GM12878 (cell line): ENCODE results near the gene TTC39C. TPM values are rescaled to one million over a fixed set of nuclear protein-coding genes. Genes with fewer than 3 reads are reported as not detected.

Experiments used
- ATF7 ChIP-seq: fragments of 450-650 bp; IDR thresholded peaks from 2 replicates; pipeline ENCODE4 v1.6.1; 2016; ENCODE audit warnings: low read depth, mild to moderate bottlenecking
- CREM ChIP-seq: IDR thresholded peaks from 2 replicates; pipeline ENCODE4 v1.6.1; 2014; ENCODE audit warnings: antibody characterized with exemption, low read depth
- EED ChIP-seq: sonication (generic); IDR thresholded peaks from 2 replicates; pipeline ENCODE4 v1.6.1; 2016; ENCODE audit warnings: antibody characterized with exemption, low read depth
- EZH2 ChIP-seq: IDR thresholded peaks from 2 replicates; pipeline ENCODE4 v1.6.1; 2012; ENCODE audit warnings: low read depth, mild to moderate bottlenecking, control low read depth, inconsistent platforms, low read length, borderline replicate concordance; ENCODE audit not compliant: control insufficient read depth
- HDAC6 ChIP-seq: fragments of 200-600 bp; sonication (generic); IDR thresholded peaks from one replicate; pipeline ENCODE4 v1.8.0; 2017; ENCODE audit warnings: antibody characterized with exemption; ENCODE audit not compliant: unreplicated experiment
- MEF2A ChIP-seq: IDR thresholded peaks from 2 replicates; pipeline ENCODE4 v1.6.1; 2011; ENCODE audit warnings: low read depth, mild to moderate bottlenecking, low read length, moderate library complexity; ENCODE audit not compliant: insufficient read depth
- NFXL1 ChIP-seq: fragments of 450-650 bp; IDR thresholded peaks from 2 replicates; pipeline ENCODE4 v1.6.1; 2017; ENCODE audit warnings: antibody characterized with exemption, mild to moderate bottlenecking, borderline replicate concordance
- NR2C1 ChIP-seq: fragments of 450-650 bp; IDR thresholded peaks from 2 replicates; pipeline ENCODE4 v1.6.1; 2017; ENCODE audit warnings: antibody characterized with exemption, mild to moderate bottlenecking, moderate library complexity
- NR2F1 ChIP-seq: fragments of 450-650 bp; conservative IDR thresholded peaks from 2 replicates; pipeline ENCODE4 v1.6.1; 2017; ENCODE audit warnings: mild to moderate bottlenecking
- SIN3A ChIP-seq: IDR thresholded peaks from 2 replicates; pipeline ENCODE4 v1.6.1; 2012; ENCODE audit warnings: low read depth, low read length, improper control_type of control experiment
- SIX5 ChIP-seq: IDR thresholded peaks from 2 replicates; pipeline ENCODE4 v1.6.1; 2011; ENCODE audit warnings: mild to moderate bottlenecking, low read depth, low read length, moderate library complexity; ENCODE audit not compliant: severe bottlenecking
- SMARCA5 ChIP-seq: fragments of 450-650 bp; IDR thresholded peaks from 2 replicates; pipeline ENCODE4 v1.6.1; 2017; ENCODE audit warnings: mild to moderate bottlenecking
- SUPT20H ChIP-seq: IDR thresholded peaks from 2 replicates; pipeline ENCODE4 v1.6.1; 2011; ENCODE audit warnings: low read depth, mild to moderate bottlenecking, low read length, moderate library complexity, borderline replicate concordance; ENCODE audit not compliant: control insufficient read depth
- TAF1 ChIP-seq: IDR thresholded peaks from 2 replicates; pipeline ENCODE4 v1.6.1; 2011; ENCODE audit warnings: mild to moderate bottlenecking, low read depth, low read length, borderline replicate concordance
- TCF12 ChIP-seq: IDR thresholded peaks from 2 replicates; pipeline ENCODE4 v1.6.1; 2011; ENCODE audit warnings: low read depth, mild to moderate bottlenecking, low read length
- USF1 ChIP-seq: IDR thresholded peaks from 2 replicates; pipeline ENCODE4 v1.6.1; 2011; ENCODE audit warnings: borderline replicate concordance, low read depth, mild to moderate bottlenecking, moderate library complexity, mixed read lengths, low read length; ENCODE audit not compliant: insufficient read depth; ENCODE audit errors: extremely low read length
- YY1 ChIP-seq: IDR thresholded peaks from 2 replicates; pipeline ENCODE4 v1.6.1; 2011; ENCODE audit warnings: low read depth, mild to moderate bottlenecking, low read length
- ZNF217 ChIP-seq: fragments of 450-650 bp; IDR thresholded peaks from 2 replicates; pipeline ENCODE4 v1.6.1; 2017; ENCODE audit warnings: antibody characterized with exemption, mild to moderate bottlenecking
- polyA plus RNA-seq, 11 experiments: library from polyadenylated mRNA; depleted of rRNA in 4 of 11; unstranded in 6 of 11; stranded (reverse) in 5 of 11; fragments of >200 nt; fragmentation: Nextera tagmentation in 4 of 11; fragmentation: Illumina TruSeq in 1 of 11; extraction: Ambion mirVana in 4 of 11; extraction: Trizol in 1 of 11; gene quantifications; 1 replicate in 1 of 11; 2 replicates in 10 of 11; pipeline versions ENCODE4 v1.2.1 to v1.2.3, GENCODE V29; 2011 to 2016; ENCODE audit warnings: inconsistent platforms in 2 of 11, missing spikeins in 2 of 11, low read depth in 1 of 11
- total RNA-seq, 4 experiments: library from RNA; depleted of rRNA in 3 of 4; stranded (reverse); fragments of >200 nt in 3 of 4; fragmentation: Illumina TruSeq in 1 of 4; extraction: Trizol in 1 of 4; gene quantifications; 2 replicates each; pipeline versions ENCODE4 v1.2.1 to v1.2.3, GENCODE V29; 2013 to 2021
- TF ChIP-seq, protein P1 (sequence below): fragments of 450-650 bp; IDR thresholded peaks from 2 replicates; pipeline ENCODE4 v1.6.1; 2017; ENCODE audit warnings: mild to moderate bottlenecking
- TF ChIP-seq, protein P2 (sequence below): fragments of 450-650 bp; formaldehyde crosslinking; IDR thresholded peaks from 2 replicates; pipeline ENCODE4 v1.4.0; 2020; ENCODE audit warnings: mild to moderate bottlenecking, moderate library complexity
- TF ChIP-seq, protein P3 (sequence below): fragments of 450-650 bp; IDR thresholded peaks from 2 replicates; pipeline ENCODE4 v1.6.1; 2014; ENCODE audit warnings: mild to moderate bottlenecking

TTC39C gene
- total and polyA plus RNA-seq, 10 of the 15 experiments (the other 5 are each of a cell fraction or from before 2014, with no cell fraction given) = 21.1 to 91.0 (median 64.8) TPM

DNA sequence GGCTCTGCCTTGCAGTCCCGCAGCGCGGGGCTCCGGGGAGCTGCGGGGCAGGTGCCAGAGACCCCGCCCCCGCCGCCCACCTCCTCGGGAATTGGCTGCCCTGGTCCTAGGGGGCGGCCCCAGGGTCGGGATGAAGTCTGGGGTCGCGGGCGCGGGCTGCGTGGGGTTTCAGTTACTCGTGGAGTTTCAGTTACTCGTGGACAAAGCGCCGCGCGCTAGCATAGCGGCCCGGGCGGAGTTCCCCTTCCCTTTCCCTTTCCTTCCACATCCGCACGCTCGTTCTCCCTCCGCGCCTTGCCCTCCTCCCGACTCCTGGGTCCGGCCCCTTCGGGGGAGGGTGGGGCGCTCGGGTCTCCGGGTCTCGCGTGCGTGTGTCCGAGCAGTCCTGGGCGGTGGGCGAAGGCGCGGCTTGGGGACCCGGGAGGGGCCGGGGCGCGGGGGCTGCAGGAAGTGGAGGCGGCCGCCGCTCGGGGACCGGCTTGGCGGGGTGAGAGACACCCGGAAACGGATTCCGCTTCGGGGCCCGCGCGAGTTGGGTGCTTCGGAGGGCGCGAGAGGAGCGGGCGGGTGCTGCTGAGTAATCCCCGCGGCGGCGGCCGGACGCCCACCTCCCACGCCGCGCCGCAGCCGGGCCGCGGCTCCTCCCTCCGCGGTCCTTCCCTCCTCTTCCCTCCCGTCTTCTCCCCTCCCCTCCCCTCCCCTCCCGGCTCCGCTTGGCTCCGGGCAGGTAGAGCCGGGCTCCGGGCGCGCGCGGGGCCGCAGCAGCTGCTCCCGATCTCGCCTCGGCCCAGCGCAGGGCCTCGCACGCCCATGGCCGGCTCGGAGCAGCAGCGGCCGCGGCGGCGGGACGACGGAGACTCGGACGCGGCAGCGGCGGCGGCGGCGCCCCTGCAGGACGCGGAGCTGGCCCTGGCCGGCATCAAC lies at the start of gene TTC39C (continued):
- TF ChIP-seq TCF12 (0 out of 2 replicates have a peak, but pooled peaks have one; percentile 22), CREM (peak; percentile 12), ZNF217 (peak; percentile 61; the same call in 1 of the 2 replicates), SMARCA5 (peak; percentile 88), EED (peak; percentile 96), NR2C1 (peak; percentile 11; the same call in 1 of the 2 replicates), YY1 (peak; percentile 35; the same call in 1 of the 2 replicates), HDAC6 (no peak), MEF2A (no peak), NR2F1 (peak; percentile 36; the same call in 1 of the 2 replicates), SIN3A (no peak), SIX5 (no peak), SUPT20H (no peak), TAF1 (peak; percentile 44; the same call in 1 of the 2 replicates), ATF7 (no peak), EZH2 (no peak), USF1 (no peak), NFXL1 (no peak; the same call in 1 of the 2 replicates)
- TF ChIP-seq, protein P1, sequence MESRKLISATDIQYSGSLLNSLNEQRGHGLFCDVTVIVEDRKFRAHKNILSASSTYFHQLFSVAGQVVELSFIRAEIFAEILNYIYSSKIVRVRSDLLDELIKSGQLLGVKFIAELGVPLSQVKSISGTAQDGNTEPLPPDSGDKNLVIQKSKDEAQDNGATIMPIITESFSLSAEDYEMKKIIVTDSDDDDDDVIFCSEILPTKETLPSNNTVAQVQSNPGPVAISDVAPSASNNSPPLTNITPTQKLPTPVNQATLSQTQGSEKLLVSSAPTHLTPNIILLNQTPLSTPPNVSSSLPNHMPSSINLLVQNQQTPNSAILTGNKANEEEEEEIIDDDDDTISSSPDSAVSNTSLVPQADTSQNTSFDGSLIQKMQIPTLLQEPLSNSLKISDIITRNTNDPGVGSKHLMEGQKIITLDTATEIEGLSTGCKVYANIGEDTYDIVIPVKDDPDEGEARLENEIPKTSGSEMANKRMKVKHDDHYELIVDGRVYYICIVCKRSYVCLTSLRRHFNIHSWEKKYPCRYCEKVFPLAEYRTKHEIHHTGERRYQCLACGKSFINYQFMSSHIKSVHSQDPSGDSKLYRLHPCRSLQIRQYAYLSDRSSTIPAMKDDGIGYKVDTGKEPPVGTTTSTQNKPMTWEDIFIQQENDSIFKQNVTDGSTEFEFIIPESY = no peak
- TF ChIP-seq, protein P2, sequence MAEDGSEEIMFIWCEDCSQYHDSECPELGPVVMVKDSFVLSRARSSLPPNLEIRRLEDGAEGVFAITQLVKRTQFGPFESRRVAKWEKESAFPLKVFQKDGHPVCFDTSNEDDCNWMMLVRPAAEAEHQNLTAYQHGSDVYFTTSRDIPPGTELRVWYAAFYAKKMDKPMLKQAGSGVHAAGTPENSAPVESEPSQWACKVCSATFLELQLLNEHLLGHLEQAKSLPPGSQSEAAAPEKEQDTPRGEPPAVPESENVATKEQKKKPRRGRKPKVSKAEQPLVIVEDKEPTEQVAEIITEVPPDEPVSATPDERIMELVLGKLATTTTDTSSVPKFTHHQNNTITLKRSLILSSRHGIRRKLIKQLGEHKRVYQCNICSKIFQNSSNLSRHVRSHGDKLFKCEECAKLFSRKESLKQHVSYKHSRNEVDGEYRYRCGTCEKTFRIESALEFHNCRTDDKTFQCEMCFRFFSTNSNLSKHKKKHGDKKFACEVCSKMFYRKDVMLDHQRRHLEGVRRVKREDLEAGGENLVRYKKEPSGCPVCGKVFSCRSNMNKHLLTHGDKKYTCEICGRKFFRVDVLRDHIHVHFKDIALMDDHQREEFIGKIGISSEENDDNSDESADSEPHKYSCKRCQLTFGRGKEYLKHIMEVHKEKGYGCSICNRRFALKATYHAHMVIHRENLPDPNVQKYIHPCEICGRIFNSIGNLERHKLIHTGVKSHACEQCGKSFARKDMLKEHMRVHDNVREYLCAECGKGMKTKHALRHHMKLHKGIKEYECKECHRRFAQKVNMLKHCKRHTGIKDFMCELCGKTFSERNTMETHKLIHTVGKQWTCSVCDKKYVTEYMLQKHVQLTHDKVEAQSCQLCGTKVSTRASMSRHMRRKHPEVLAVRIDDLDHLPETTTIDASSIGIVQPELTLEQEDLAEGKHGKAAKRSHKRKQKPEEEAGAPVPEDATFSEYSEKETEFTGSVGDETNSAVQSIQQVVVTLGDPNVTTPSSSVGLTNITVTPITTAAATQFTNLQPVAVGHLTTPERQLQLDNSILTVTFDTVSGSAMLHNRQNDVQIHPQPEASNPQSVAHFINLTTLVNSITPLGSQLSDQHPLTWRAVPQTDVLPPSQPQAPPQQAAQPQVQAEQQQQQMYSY = no peak
- TF ChIP-seq, protein P3, sequence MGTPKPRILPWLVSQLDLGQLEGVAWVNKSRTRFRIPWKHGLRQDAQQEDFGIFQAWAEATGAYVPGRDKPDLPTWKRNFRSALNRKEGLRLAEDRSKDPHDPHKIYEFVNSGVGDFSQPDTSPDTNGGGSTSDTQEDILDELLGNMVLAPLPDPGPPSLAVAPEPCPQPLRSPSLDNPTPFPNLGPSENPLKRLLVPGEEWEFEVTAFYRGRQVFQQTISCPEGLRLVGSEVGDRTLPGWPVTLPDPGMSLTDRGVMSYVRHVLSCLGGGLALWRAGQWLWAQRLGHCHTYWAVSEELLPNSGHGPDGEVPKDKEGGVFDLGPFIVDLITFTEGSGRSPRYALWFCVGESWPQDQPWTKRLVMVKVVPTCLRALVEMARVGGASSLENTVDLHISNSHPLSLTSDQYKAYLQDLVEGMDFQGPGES = no peak
